GM20431 (cell line): ENCODE measurements around the gene ADCY5.

Source experiments
- in situ Hi-C: fragments of 300-500 bp; cut with MseI, MboI; formaldehyde crosslinking; loops from one replicate; pipeline ENCODE4 v1.15.0; 2020; ENCODE audit warnings: low sequenced_read_pairs; ENCODE audit not compliant: unreplicated experiment

ADCY5 gene

GRCh38 chr3:123348471-123349200 lies 100.3 kb downstream of the ADCY5 start:
- in situ Hi-C loops: loop anchor here (25.0 kb wide), 1 partner anchor 214 kb away; no protein-coding TSS in a partner anchor

- in situ Hi-C loops: loop anchor here (25.0 kb wide), 1 partner anchor 215 kb away; no protein-coding TSS in a partner anchor
These were observed 101.1 kb downstream of the ADCY5 start for GRCh38 chr3:123347691-123348264.

GRCh38 chr3:123347205-123347604 lies 101.7 kb downstream of the ADCY5 start:
- in situ Hi-C loops: loop anchor here (25.0 kb wide), 1 partner anchor 215 kb away; no protein-coding TSS in a partner anchor

- in situ Hi-C loops: loop anchor here (25.0 kb wide), 1 partner anchor 216 kb away; no protein-coding TSS in a partner anchor
These were observed 102.9 kb downstream of the ADCY5 start for GRCh38 chr3:123346021-123346420.

GRCh38 chr3:123344907-123345594 lies 103.8 kb downstream of the ADCY5 start:
- in situ Hi-C loops: loop anchor here (25.0 kb wide), 1 partner anchor 217 kb away; no protein-coding TSS in a partner anchor

GRCh38 chr3:123344175-123344906 lies 104.5 kb downstream of the ADCY5 start:
- in situ Hi-C loops: loop anchor here (25.0 kb wide), 1 partner anchor 218 kb away; no protein-coding TSS in a partner anchor

- in situ Hi-C loops: loop anchor here (25.0 kb wide), 1 partner anchor 219 kb away; no protein-coding TSS in a partner anchor
These were observed 105.4 kb downstream of the ADCY5 start for GRCh38 chr3:123343296-123344174.

GRCh38 chr3:123342631-123343080 lies 106.2 kb downstream of the ADCY5 start:
- in situ Hi-C loops: loop anchor here (25.0 kb wide), 1 partner anchor 220 kb away; no protein-coding TSS in a partner anchor

GRCh38 chr3:123341871-123342630 lies 106.8 kb downstream of the ADCY5 start:
- in situ Hi-C loops: loop anchor here (25.0 kb wide), 1 partner anchor 220 kb away; no protein-coding TSS in a partner anchor

- in situ Hi-C loops: loop anchor here (25.0 kb wide), 1 partner anchor 222 kb away; no protein-coding TSS in a partner anchor
These were observed 108.6 kb downstream of the ADCY5 start for GRCh38 chr3:123340336-123340735.

- in situ Hi-C loops: loop anchor here (25.0 kb wide), 1 partner anchor 223 kb away; no protein-coding TSS in a partner anchor
These were observed 109.6 kb downstream of the ADCY5 start for GRCh38 chr3:123339302-123339701.

GRCh38 chr3:123338620-123339061 lies 110.2 kb downstream of the ADCY5 start:
- in situ Hi-C loops: loop anchor here (25.0 kb wide), 1 partner anchor 224 kb away; no protein-coding TSS in a partner anchor

- in situ Hi-C loops: loop anchor here (25.0 kb wide), 1 partner anchor 224 kb away; no protein-coding TSS in a partner anchor
These were observed 110.8 kb downstream of the ADCY5 start for GRCh38 chr3:123337948-123338619.

- in situ Hi-C loops: loop anchor here (25.0 kb wide), 1 partner anchor 225 kb away; no protein-coding TSS in a partner anchor
These were observed 111.7 kb downstream of the ADCY5 start for GRCh38 chr3:123337226-123337625.

GRCh38 chr3:123336441-123336851 lies 112.4 kb downstream of the ADCY5 start:
- in situ Hi-C loops: loop anchor here (25.0 kb wide), 1 partner anchor 226 kb away; no protein-coding TSS in a partner anchor

GRCh38 chr3:123336001-123336400 lies 112.9 kb downstream of the ADCY5 start:
- in situ Hi-C loops: loop anchor here (25.0 kb wide), 1 partner anchor 226 kb away; no protein-coding TSS in a partner anchor
